Islet precursor cell (in vitro differentiated cells): ENCODE measurements around the gene ATG2B.

ENCODE experiments used
- DNase-seq: peaks from one replicate; pipeline ENCODE4 v3.0.0-alpha.2; 2018

Gene ATG2B

GRCh38 chr14:96270565-96271420, 92.3 kb downstream of the ATG2B start:
- DNase-seq: peak; percentile 35

- DNase-seq: no peak
Observed at GRCh38 chr14:96269359-96269710, 93.8 kb downstream of the ATG2B start.

- DNase-seq: peak; percentile 84
Observed at GRCh38 chr14:96268431-96269358, 94.4 kb downstream of the ATG2B start.

- peak; percentile 57 for DNase-seq
Observed at GRCh38 chr14:96267916-96268315, 95.2 kb downstream of the ATG2B start.

GRCh38 chr14:96267336-96267735, 95.8 kb downstream of the ATG2B start:
- peak; percentile 70 for DNase-seq

- peak; percentile 43 for DNase-seq
Observed at GRCh38 chr14:96265383-96266095, 97.6 kb downstream of the ATG2B start.

GRCh38 chr14:96264853-96265252, 98.3 kb downstream of the ATG2B start:
- DNase-seq: peak; percentile 60

- DNase-seq: peak; percentile 38
Observed at GRCh38 chr14:96264200-96264553, 99.0 kb downstream of the ATG2B start.

- DNase-seq: peak; percentile 38
Observed at GRCh38 chr14:96263347-96264199, 99.6 kb downstream of the ATG2B start.

GRCh38 chr14:96261772-96262655, 101.1 kb downstream of the ATG2B start:
- peak; percentile 53 for DNase-seq

GRCh38 chr14:96261053-96261452, 102.1 kb downstream of the ATG2B start:
- DNase-seq: no peak

- DNase-seq: no peak
Observed at GRCh38 chr14:96260341-96260821, 102.8 kb downstream of the ATG2B start.

- no peak for DNase-seq
Observed at GRCh38 chr14:96257900-96258299, 105.2 kb downstream of the ATG2B start.

- no peak for DNase-seq
Observed at GRCh38 chr14:96257056-96257455, 106.1 kb downstream of the ATG2B start.

GRCh38 chr14:96256407-96256806, 106.7 kb downstream of the ATG2B start:
- no peak for DNase-seq

- DNase-seq: no peak
Observed at GRCh38 chr14:96255501-96256366, 107.4 kb downstream of the ATG2B start, which contains the start of gene BDKRB1. BDKRB1 (plus strand) TSS chr14:96256210; CDS start chr14:96263683, 7,473 bp downstream.

GRCh38 chr14:96254687-96255086, 108.5 kb downstream of the ATG2B start:
- no peak for DNase-seq

GRCh38 chr14:96252999-96253539, 110.1 kb downstream of the ATG2B start:
- peak; percentile 93 for DNase-seq

GRCh38 chr14:96252323-96252998, 110.7 kb downstream of the ATG2B start:
- DNase-seq: no peak
